GM21619 (cell line): Measurements from ENCODE around the gene APOL6.
A peak's percentile ranks its signal among the peaks of the same experiment; 100 is the strongest.

Source experiments
- ATAC-seq: cut with Tn5 transposase; IDR thresholded peaks from one replicate; pipeline ENCODE4 v1.9.1; 2021; ENCODE audit not compliant: unreplicated experiment

Gene APOL6

DNA sequence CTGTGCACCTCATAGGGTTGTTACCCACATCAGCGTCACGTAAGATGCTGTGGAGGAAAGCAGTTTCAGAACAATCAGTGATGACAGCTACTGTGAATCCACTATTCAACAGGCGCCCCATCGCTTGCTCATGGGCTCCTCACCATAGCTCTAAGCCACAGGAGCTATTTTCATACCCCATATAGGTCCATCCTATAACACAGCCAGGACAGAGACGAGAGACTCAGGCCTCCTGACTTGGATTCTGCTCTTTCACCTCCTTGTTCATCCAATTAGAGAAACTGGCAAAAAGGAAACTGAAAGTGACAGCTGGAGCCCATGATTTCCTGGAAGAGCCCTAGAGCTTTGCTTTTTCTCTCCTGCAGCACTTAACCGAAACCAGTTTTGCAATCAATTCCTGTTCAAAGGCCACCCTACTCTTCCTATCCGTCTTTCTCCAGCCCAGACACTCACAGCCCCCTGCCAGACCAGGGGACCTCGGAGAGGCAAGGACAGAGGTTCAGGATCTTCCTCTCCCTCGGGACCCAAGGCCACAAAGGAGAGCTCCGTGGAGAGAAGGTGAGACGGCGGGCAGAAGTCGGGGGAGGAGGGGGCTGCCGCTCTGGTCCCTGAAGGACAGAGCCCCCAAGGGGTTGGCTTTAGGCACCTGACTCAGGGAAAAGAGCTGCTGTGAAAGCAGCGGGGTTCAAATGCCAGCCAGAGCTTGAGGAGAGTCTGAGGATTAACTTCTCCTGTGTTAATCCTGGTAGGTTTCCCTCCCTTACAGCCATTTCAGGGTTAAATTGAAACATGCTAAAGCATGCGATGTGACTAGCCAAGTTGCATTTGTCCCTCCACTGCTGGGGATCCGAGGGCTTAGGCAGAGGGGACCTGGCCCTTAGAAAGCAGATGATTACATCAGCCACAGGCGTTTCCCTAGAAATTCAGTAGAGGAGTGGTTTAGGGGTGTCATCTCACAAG is at the start of gene APOL6:
Gene APOL6 (plus strand): TSS at position 381 of the 960 bp plus-strand sequence. CDS start 7,980 bp downstream, outside the sequence.
- peak; percentile 53 for ATAC-seq

- ATAC-seq = no peak
These were observed 48.9 kb upstream of the APOL6 start for GRCh38 chr22:35599364-35599763.

GRCh38 chr22:35600476-35600875 is 47.8 kb upstream of the APOL6 start:
- ATAC-seq = no peak

- ATAC-seq = no peak
These were observed 47.1 kb upstream of the APOL6 start for GRCh38 chr22:35601013-35601580.

- no peak for ATAC-seq
These were observed 46.3 kb upstream of the APOL6 start for GRCh38 chr22:35601743-35602615.

- no peak for ATAC-seq
These were observed 43.5 kb upstream of the APOL6 start for GRCh38 chr22:35604621-35605368.

DNA sequence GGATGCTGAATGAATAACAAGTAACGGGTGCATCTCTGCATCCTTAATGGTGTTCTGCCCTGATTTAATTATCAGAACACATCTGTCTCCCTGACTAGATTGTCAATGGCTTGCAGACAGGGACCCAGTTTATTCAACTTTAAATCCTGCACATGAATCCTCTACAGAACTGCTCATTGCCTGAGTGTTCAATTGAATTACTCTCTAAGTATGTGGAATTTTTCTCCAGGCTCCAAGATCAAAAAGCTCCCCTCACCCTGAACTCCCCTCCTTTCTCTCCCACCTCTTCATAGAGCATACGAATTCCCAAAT is 42.9 kb upstream of the APOL6 start:
- no peak for ATAC-seq

DNA sequence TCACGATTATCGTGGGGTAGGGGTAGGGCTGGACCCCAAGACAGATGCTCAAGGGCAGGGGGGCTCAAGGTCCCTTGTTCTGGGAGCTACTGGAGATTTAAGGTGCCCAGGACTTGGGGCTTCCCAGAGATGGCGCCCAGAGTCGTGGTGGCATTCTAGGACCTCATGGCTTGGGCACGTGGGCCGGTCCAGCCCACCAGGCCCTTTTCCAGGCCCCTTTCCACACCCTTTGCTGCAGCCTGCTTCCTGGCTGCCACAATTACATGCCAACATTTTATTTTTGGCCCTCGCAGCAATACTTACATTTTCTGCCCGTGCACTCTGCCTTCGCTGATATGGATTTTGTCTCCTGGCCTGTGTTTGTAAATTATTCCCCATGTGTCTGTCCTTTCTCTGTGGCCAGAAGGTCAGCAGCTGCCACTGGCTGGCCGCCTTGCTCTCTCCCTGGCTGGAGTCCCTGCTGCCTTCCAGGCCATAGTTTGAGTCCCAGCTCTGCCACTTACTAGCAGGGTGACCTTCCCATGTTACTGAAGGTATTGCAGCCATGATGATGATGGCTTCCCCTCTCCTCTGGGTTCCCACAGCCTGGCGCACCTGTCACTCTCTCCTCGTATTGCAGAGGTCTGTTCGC is 42.3 kb upstream of the APOL6 start:
- no peak for ATAC-seq

DNA sequence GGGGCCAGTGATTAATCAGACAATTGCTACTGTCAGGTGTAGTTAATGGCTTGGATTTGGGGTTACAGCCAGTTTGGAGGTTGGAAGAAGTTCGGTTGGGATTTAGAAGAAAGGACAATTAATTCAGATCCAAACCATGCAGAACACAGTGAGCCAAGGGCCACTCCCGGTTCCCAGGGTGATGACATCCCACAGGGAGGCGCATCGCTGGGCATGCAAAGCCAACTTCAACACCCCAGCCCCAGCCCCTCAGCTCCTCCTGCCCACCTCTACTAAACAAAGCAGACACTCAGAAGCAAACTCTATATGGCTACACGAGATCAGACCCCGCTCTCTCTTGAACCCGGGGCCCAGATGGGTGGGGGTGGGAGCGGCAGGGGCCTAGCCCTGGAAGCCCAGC is 41.3 kb upstream of the APOL6 start:
- no peak for ATAC-seq

DNA sequence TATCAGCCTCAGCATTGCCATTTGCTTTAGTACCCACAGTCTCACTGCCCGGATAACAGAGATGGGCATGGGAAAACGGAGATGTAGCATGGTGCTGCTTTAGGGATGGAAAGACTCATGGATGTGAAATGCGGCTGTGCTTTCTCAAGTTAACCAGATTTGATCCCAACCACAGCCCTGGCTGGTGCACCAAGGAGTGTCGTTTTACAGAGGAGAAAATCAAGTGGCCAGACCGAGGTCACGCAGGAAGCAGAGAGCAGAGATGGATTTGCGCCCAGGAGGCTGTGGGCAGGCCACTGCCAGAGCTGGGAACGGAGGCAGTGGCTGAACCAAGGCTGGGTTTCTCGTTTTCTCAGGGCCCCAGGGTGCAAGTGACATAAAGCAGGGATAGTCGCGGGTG is 40.2 kb upstream of the APOL6 start:
- ATAC-seq = no peak

- ATAC-seq = no peak
These were observed 39.0 kb upstream of the APOL6 start for GRCh38 chr22:35609261-35609660.

GRCh38 chr22:35609761-35610160 is 38.5 kb upstream of the APOL6 start:
- no peak for ATAC-seq

DNA sequence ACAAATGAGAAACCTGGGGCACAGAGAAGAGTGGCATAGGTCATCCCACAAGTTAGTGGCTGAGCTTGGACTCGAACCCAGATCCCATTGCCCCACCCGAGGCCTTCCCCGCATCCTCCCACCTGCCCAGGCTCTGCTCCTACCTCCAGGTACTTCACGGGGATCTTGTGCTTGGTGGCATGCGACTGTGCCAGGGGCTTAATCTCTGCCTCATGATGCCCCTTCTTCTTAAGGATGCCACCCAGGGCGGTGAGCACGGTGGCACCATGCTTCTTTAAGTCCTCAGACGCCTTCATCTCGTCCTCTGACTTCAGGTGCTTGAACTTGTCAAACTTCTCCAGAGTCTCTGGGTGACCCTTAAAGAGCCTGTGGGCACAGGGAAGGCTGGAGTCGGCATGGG is 37.5 kb upstream of the APOL6 start:
- ATAC-seq = no peak

- no peak for ATAC-seq
These were observed 36.9 kb upstream of the APOL6 start for GRCh38 chr22:35611200-35611890.

- ATAC-seq = no peak
These were observed 36.2 kb upstream of the APOL6 start for GRCh38 chr22:35611891-35612576.

GRCh38 chr22:35612903-35613302 is 35.3 kb upstream of the APOL6 start:
- ATAC-seq = no peak

GRCh38 chr22:35614404-35614803 is 33.8 kb upstream of the APOL6 start:
- ATAC-seq = no peak

DNA sequence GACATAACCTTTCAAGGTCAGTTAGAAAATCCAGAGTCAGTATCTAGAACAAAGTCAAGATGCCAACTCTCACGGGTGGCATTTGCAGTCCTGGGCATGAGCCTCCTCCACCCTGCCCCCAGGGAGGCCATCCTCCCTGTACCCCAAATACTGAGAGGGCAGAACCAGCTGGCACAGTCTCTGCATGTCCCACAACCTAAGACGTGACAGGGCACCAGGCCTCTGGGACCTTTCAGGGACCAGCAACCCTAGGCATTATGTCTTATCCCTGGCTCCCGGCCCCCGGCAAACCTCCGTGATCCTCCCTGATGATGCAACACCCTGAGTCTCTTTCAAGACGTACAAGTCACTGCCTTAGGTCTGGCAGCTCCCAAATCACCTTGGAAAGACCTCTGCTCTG is 33.1 kb upstream of the APOL6 start:
- ATAC-seq = no peak

GRCh38 chr22:35616043-35616442 is 32.2 kb upstream of the APOL6 start:
- ATAC-seq = no peak
